Measurements from ENCODE around the gene TMEM37. TPM values are rescaled to one million over a fixed set of nuclear protein-coding genes. Genes with fewer than 3 reads are reported as not detected.

TMEM37 gene
- total and polyA plus RNA-seq, 9 of the 15 experiments (the other 6 are each of a cell fraction or from before 2014, with no cell fraction given), result 0.03 to 0.64 (median 0.31) TPM; not detected in 1

- FAIRE-seq, result no peak
- in situ Hi-C loops (cut with MboI), result no loop called here
These were observed 19.8 kb downstream of the TMEM37 start for GRCh38 chr2:119451336-119452050.

More at GRCh38 chr2:119451336-119452050, 19.8 kb downstream of the TMEM37 start:
- no peak overlapping the region for H3K4me3 ChIP-seq
- no peaks in the 10 kb centered on the region for H3K9me1 ChIP-seq (ENCODE audit: control insufficient read depth, insufficient read depth, low read length)
- H3K27ac ChIP-seq (ENCODE audit: extremely low read depth, low read depth, low read length), result no peak overlapping the region
- CTCF ChIA-PET (ENCODE audit: low intra/inter-chr PET ratio), result no interaction called here
- no TSS peak for BruUV-seq (replicated peaks)
- peaks cover 20 to 54% of the 10 kb centered on the region in 2 experiments; a peak in 4 of 5 replicates for H3K27me3 ChIP-seq (ENCODE audit: control insufficient read depth in 2 of 2, insufficient read depth in 2 of 2, low read length in 2 of 2)
- TF ChIP-seq ZBTB33 (CRISPR knock-in tag; IDR thresholded peaks at IDR 0.05) (no peak), XRCC3 (IDR thresholded peaks at IDR 0.05) (no peak), KLF10 (CRISPR knock-in tag; IDR thresholded peaks at IDR 0.05) (no peak)
- no peaks in the 10 kb centered on the region; the same call in 1 of the 2 replicates for H4K20me1 ChIP-seq (replicated peaks; ENCODE audit: control insufficient read depth, insufficient read depth, low read length)
- no peak overlapping the region for H2AFZ ChIP-seq (ENCODE audit: low read depth, low read length)
- H3K4me2 ChIP-seq (ENCODE audit: insufficient read depth, low read length), result no peak overlapping the region
- ATAC-seq (no peak), DNase-seq (ENCODE audit: extremely low read depth in 1 of 4, low spot score in 3 of 4) (no peak)
- H3K4me1 ChIP-seq (replicated peaks in 1 of 2; ENCODE audit: control insufficient read depth in 2 of 2, insufficient read depth in 2 of 2, low read length in 2 of 2), result no peaks in the 10 kb centered on the region
- intact Hi-C loops (cut with micrococcal nuclease), result no loop called here
- H3K36me3 ChIP-seq (ENCODE audit: control insufficient read depth, insufficient read depth, low read length), result no peaks in the 10 kb centered on the region
- no peaks in the 10 kb centered on the region for H3K9me3 ChIP-seq (replicated peaks; ENCODE audit: control insufficient read depth, insufficient read depth, low read depth, low read length)
- WGBS (ENCODE audit: insufficient coverage, low coverage, missing lambda C conversion rate), result 1% methylated on average over 9 of the region's 9 CpGs
- peak overlapping the region in 1 of 2 experiments; percentile 13; a peak in 1 of 4 replicates for H3K9ac ChIP-seq (ENCODE audit: insufficient read depth in 1 of 2, low read depth in 2 of 2, low read length in 2 of 2)
- no peaks in the 10 kb centered on the region for H3K79me2 ChIP-seq (ENCODE audit: control insufficient read depth, insufficient read depth, low read length)
- POLR2A ChIA-PET, result interaction anchor here (0.9 to 1.3 kb wide), 2 partner anchors 9 to 60 kb away, joined by 3 to 7 read pairs; no protein-coding TSS in a partner anchor

Data from K562 (cell line).